Measurements from ENCODE around the gene ORMDL2. TPM values are rescaled to one million over a fixed set of nuclear protein-coding genes. Genes with fewer than 3 reads are reported as not detected.
"Not testable (repeated sequence)": the region's sequence is repeated elsewhere in the genome, so short reads cannot be mapped to it uniquely, and the experiment has no call there.

ORMDL2 gene
- polyA plus RNA-seq, 1 donor from 2014 or later: 11.5 TPM

DNA sequence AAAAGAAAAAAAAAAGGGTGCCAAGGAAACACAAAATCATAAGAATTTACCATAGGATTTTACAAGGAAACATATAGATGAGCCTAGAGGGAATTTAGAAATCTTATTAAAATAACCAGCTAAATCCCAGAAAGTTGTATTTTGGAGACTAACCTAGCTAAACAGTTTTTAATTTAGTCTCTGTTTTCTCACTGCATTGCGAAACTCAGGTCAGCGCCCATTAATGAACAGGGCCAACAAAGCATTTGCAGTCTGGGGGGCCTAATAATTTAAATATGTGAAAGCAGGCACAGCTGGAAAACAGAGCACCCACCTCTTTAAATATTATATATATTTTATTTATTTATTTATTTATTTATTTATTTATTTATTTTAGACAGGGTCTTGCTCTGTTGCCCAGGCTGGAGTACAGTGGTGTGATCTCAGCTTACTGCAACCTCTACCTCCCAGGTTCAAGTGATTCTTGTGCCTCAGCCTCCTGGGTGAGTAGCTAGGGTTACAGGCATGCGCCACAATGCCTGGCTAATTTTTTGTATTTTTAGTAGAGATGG lies 48.7 kb downstream of the ORMDL2 start:
- H3K9ac ChIP-seq (ENCODE audit: low read length); H3K4me3 ChIP-seq (ENCODE audit: low read length); H4K20me1 ChIP-seq (ENCODE audit: insufficient read depth); H3K27me3 ChIP-seq (ENCODE audit: insufficient read depth, low read depth, low read length); H2AFZ ChIP-seq (ENCODE audit: low read depth, low read length); H3K79me2 ChIP-seq (replicated peaks; ENCODE audit: insufficient read depth, low read length); H3K9me3 ChIP-seq (ENCODE audit: low read length); H3K27ac ChIP-seq (ENCODE audit: low read length); H3K36me3 ChIP-seq (ENCODE audit: insufficient read depth, low read length); H3K9me2 ChIP-seq (ENCODE audit: insufficient read depth, low read length); H3K4me2 ChIP-seq (ENCODE audit: low read length); H3F3A ChIP-seq (ENCODE audit: insufficient read depth, low read length, poor library complexity, severe bottlenecking): not testable (repeated sequence)

Other genes starting within 250 kb of the ORMDL2 start
- gene OR2AP1, start 245.6 kb upstream of the ORMDL2 start, polyA plus RNA-seq: not detected in 2 replicates
- gene OR10P1, start 181.1 kb upstream of the ORMDL2 start, polyA plus RNA-seq: not detected in 2 replicates
- gene ITGA7, start 110.1 kb upstream of the ORMDL2 start, polyA plus RNA-seq: 13.5 and 17.1 TPM in 2 replicates
- 217 and 261 TPM in 2 replicates for gene BLOC1S1, start 102.0 kb upstream of the ORMDL2 start, polyA plus RNA-seq
- gene RDH5, start 97.6 kb upstream of the ORMDL2 start, polyA plus RNA-seq: 3.4 and 6.6 TPM in 2 replicates
- 217 and 246 TPM in 2 replicates for gene CD63, start 89.0 kb upstream of the ORMDL2 start, polyA plus RNA-seq
- gene GDF11, start 74.9 kb upstream of the ORMDL2 start, polyA plus RNA-seq: 14.7 and 16.0 TPM in 2 replicates
- 245 and 332 TPM in 2 replicates for gene SARNP, start 317 bp upstream of the ORMDL2 start, polyA plus RNA-seq
- gene DNAJC14, start 11.5 kb downstream of the ORMDL2 start, polyA plus RNA-seq: 45.0 and 46.4 TPM in 2 replicates
- gene MMP19, start 24.9 kb downstream of the ORMDL2 start, polyA plus RNA-seq: not detected in 2 replicates
- gene PYM1, start 109.9 kb downstream of the ORMDL2 start, polyA plus RNA-seq: 45.7 and 49.3 TPM in 2 replicates
- 1.1 and 1.2 TPM in 2 replicates for gene DGKA, start 113.1 kb downstream of the ORMDL2 start, polyA plus RNA-seq
- gene PMEL, start 148.0 kb downstream of the ORMDL2 start, polyA plus RNA-seq: not detected in 2 replicates
- 2.3 and 2.6 TPM in 2 replicates for gene CDK2, start 148.8 kb downstream of the ORMDL2 start, polyA plus RNA-seq
- gene RAB5B, start 156.0 kb downstream of the ORMDL2 start, polyA plus RNA-seq: 39.6 and 43.9 TPM in 2 replicates
- gene SUOX, start 179.2 kb downstream of the ORMDL2 start, polyA plus RNA-seq: 13.1 and 20.4 TPM in 2 replicates
- gene IKZF4, start 203.0 kb downstream of the ORMDL2 start, polyA plus RNA-seq: 4.8 and 5.0 TPM in 2 replicates
- 598 and 686 TPM in 2 replicates for gene RPS26, start 223.9 kb downstream of the ORMDL2 start, polyA plus RNA-seq